HCT116 (cell line): ENCODE data around the gene IPCEF1. TPM values are rescaled to one million over a fixed set of nuclear protein-coding genes. Genes with fewer than 3 reads are reported as not detected.

Source experiments
- ATAC-seq: fragments of 200-7000 bp; cut with Tn5 transposase; 2 replicates; pipeline ENCODE4 v1.9.1; 2020; ENCODE audit warnings: mild to moderate bottlenecking, moderate library complexity
- BruUV-seq: library from RNA; stranded (reverse); fragments of 400-500 nt; replicated peaks from 2 replicates; lab custom pipeline; 2021; lab: Mats Ljungman, UMichigan
- CTCF ChIA-PET: fragments of 300-600 bp; sonication (Branson Sonifier 250); formaldehyde crosslinking; loops from one replicate; lab custom pipeline; 2021; ENCODE audit warnings: antibody characterized with exemption; lab: Charles Lee
- POLR2A ChIA-PET: fragments of 300-600, 350-600 bp; sonication (Branson Sonifier 250); formaldehyde crosslinking; loops from one replicate; lab custom pipeline; 2021; ENCODE audit warnings: antibody characterized with exemption; lab: Charles Lee
- RAD21 ChIA-PET, 2 experiments: fragments of 300-600 bp; sonication (Branson Sonifier 250); formaldehyde crosslinking; loops; one replicate each; lab custom pipeline; 2023; ENCODE audit warnings: low total read pairs in 2 of 2; ENCODE audit not compliant: uncharacterized antibody in 2 of 2, unreplicated experiment in 2 of 2, low non-redundant PET in 1 of 2; lab: Charles Lee
- DNase-seq: peaks from one replicate; pipeline ENCODE4 v3.0.0-alpha.2; 2010; ENCODE audit warnings: low read depth, low spot score
- H2AFZ ChIP-seq: fragments of 200-600 bp; shearing (Covaris generic), sonication (generic); 2 replicates; pipeline ENCODE4 v1.6.1; 2017; ENCODE audit warnings: low read depth, mixed run types, mixed read lengths, antibody characterized with exemption, low read length; ENCODE audit not compliant: poor library complexity, severe bottlenecking
- H3K27ac ChIP-seq: 2 replicates; pipeline ENCODE4 v1.5.1; 2012; ENCODE audit warnings: low read depth, low read length
- H3K27me3 ChIP-seq: fragments of 200-600 bp; sonication (generic); 2 replicates; pipeline ENCODE4 v1.6.1; 2016; ENCODE audit warnings: mixed run types, low read length, mixed read lengths; ENCODE audit not compliant: insufficient read depth
- H3K36me3 ChIP-seq, 2 experiments: fragments of 200-500 bp in 1 of 2; fragments of 200-600 bp in 1 of 2; sonication (Bioruptor generic) in 1 of 2; sonication (generic) in 1 of 2; 2 replicates each; pipeline versions ENCODE4 v1.5.1 to v1.6.1; 2014 to 2016; ENCODE audit warnings: low read length in 2 of 2, inconsistent platforms in 1 of 2, mixed read lengths in 1 of 2, mixed run types in 1 of 2; ENCODE audit not compliant: insufficient read depth in 2 of 2, control insufficient read depth in 1 of 2
- H3K4me1 ChIP-seq, 2 experiments: fragments of 200-600 bp in 1 of 2; sonication (generic) in 1 of 2; 2 replicates each; pipeline versions ENCODE4 v1.5.1 to v1.6.1; 2012 to 2017; ENCODE audit warnings: low read length in 2 of 2, inconsistent platforms in 1 of 2, mild to moderate bottlenecking in 1 of 2, mixed read lengths in 1 of 2, mixed run types in 1 of 2, moderate library complexity in 1 of 2; ENCODE audit not compliant: insufficient read depth in 2 of 2, control insufficient read depth in 1 of 2
- H3K4me2 ChIP-seq: fragments of 200-600 bp; sonication (generic); 2 replicates; pipeline ENCODE4 v1.6.1; 2017; ENCODE audit warnings: mixed run types, low read length, mixed read lengths
- H3K4me3 ChIP-seq, 2 experiments: fragments of 200-600 bp in 1 of 2; sonication (generic) in 1 of 2; replicated peaks in 1 of 2; 2 replicates each; pipeline ENCODE4 v1.5.1; 2011 to 2016; ENCODE audit warnings: low read length in 2 of 2, control low read depth in 1 of 2, low read depth in 1 of 2, mild to moderate bottlenecking in 1 of 2, mixed read lengths in 1 of 2, mixed run types in 1 of 2
- H3K79me2 ChIP-seq: fragments of 200-600 bp; sonication (generic); 2 replicates; pipeline ENCODE4 v1.6.1; 2017; ENCODE audit warnings: mild to moderate bottlenecking, mixed run types, low read length, moderate library complexity, mixed read lengths; ENCODE audit not compliant: insufficient read depth
- H3K9ac ChIP-seq: fragments of 200-600 bp; sonication (generic); 2 replicates; pipeline ENCODE4 v1.6.1; 2016; ENCODE audit warnings: low read length, mixed read lengths
- H3K9me2 ChIP-seq: fragments of 200-600 bp; sonication (generic), shearing (Covaris generic); 2 replicates; pipeline ENCODE4 v1.6.1; 2017; ENCODE audit warnings: mixed run types, mild to moderate bottlenecking, moderate library complexity; ENCODE audit not compliant: insufficient read depth
- H3K9me3 ChIP-seq, 2 experiments: fragments of 200-500 bp in 1 of 2; fragments of 200-600 bp in 1 of 2; sonication (Bioruptor generic) in 1 of 2; sonication (generic) in 1 of 2; 2 replicates each; pipeline ENCODE4 v1.6.1; 2014 to 2017; ENCODE audit warnings: low read length in 2 of 2, mixed read lengths in 2 of 2, inconsistent platforms in 1 of 2, low read depth in 1 of 2, mild to moderate bottlenecking in 1 of 2, mixed run types in 1 of 2, moderate library complexity in 1 of 2; ENCODE audit not compliant: control insufficient read depth in 1 of 2, insufficient read depth in 1 of 2
- H4K20me1 ChIP-seq: fragments of 200-600 bp; sonication (generic), shearing (Covaris generic); 2 replicates; pipeline ENCODE4 v1.6.1; 2017; ENCODE audit warnings: mixed run types, mild to moderate bottlenecking, moderate library complexity; ENCODE audit not compliant: insufficient read depth
- EGR1 ChIP-seq: IDR thresholded peaks from 2 replicates; pipeline ENCODE4 v1.6.1; 2012; ENCODE audit warnings: low read depth
- FOSL1 ChIP-seq: IDR thresholded peaks from 2 replicates; pipeline ENCODE4 v1.6.1; 2012; ENCODE audit warnings: low read depth
- POLR2A ChIP-seq: IDR thresholded peaks from 2 replicates; pipeline ENCODE4 v1.7.0; 2011; ENCODE audit warnings: borderline replicate concordance; ENCODE audit not compliant: insufficient read depth, insufficient read length; ENCODE audit errors: extremely low read depth
- POLR2AphosphoS5 ChIP-seq: IDR thresholded peaks from 2 replicates; pipeline ENCODE4 v1.6.1; 2011; ENCODE audit warnings: mild to moderate bottlenecking, low read depth, low read length, moderate library complexity
- RAD21 ChIP-seq: IDR thresholded peaks from 2 replicates; pipeline ENCODE4 v1.6.1; 2012; ENCODE audit warnings: low read depth, mild to moderate bottlenecking
- SIN3A ChIP-seq: IDR thresholded peaks from 2 replicates; pipeline ENCODE4 v1.6.1; 2012; ENCODE audit warnings: low read depth
- SRF ChIP-seq: IDR thresholded peaks from 2 replicates; pipeline ENCODE4 v1.6.1; 2012; ENCODE audit warnings: low read depth
- TCF7L2 ChIP-seq: IDR thresholded peaks from 2 replicates; pipeline ENCODE4 v1.7.0; 2011; ENCODE audit warnings: borderline replicate concordance, inconsistent platforms; ENCODE audit not compliant: insufficient read depth, insufficient read length; ENCODE audit errors: extremely low read depth
- ZFX ChIP-seq: fragments of 450-650 bp; IDR thresholded peaks from 2 replicates; pipeline ENCODE4 v1.6.1; 2017
- ZNF274 ChIP-seq: fragments of 200-500 bp; sonication (Bioruptor generic); IDR thresholded peaks from 2 replicates; pipeline ENCODE4 v1.6.1; 2014; ENCODE audit warnings: mild to moderate bottlenecking, low read depth, low read length, inconsistent platforms
- intact Hi-C: fragments of 100-400 bp; cut with micrococcal nuclease; formaldehyde crosslinking; loops from 2 replicates; pipeline ENCODE4 v1.10.0; 2022
- total RNA-seq: library from RNA; stranded (reverse); gene quantifications from one replicate; pipeline ENCODE4 v1.2.1, GENCODE V29; 2021; ENCODE audit not compliant: unreplicated experiment
- TF ChIP-seq, protein P1 (sequence below), 3 experiments: fragments of 200-600 bp in 1 of 3; sonication (generic) in 1 of 3; IDR thresholded peaks in 2 of 3; conservative IDR thresholded peaks in 1 of 3; 2 replicates each; pipeline ENCODE4 v1.5.1; 2012 to 2017; ENCODE audit warnings: low read depth in 2 of 3, low read length in 2 of 3, antibody characterized with exemption in 1 of 3, borderline replicate concordance in 1 of 3, control low read depth in 1 of 3, mild to moderate bottlenecking in 1 of 3, mixed read lengths in 1 of 3, mixed run types in 1 of 3, moderate library complexity in 1 of 3; ENCODE audit not compliant: insufficient read depth in 1 of 3
- TF ChIP-seq, protein P2 (sequence below): IDR thresholded peaks from 2 replicates; pipeline ENCODE4 v1.6.1; 2011; ENCODE audit warnings: mild to moderate bottlenecking, low read length, moderate library complexity; ENCODE audit not compliant: insufficient replicate concordance; ENCODE audit errors: extremely low read depth
- TF ChIP-seq, protein P3 (sequence below): IDR thresholded peaks from 2 replicates; pipeline ENCODE4 v1.6.1; 2012

IPCEF1 gene
- total RNA-seq, 1 experiment from 2014 or later: 0.32 TPM

DNA sequence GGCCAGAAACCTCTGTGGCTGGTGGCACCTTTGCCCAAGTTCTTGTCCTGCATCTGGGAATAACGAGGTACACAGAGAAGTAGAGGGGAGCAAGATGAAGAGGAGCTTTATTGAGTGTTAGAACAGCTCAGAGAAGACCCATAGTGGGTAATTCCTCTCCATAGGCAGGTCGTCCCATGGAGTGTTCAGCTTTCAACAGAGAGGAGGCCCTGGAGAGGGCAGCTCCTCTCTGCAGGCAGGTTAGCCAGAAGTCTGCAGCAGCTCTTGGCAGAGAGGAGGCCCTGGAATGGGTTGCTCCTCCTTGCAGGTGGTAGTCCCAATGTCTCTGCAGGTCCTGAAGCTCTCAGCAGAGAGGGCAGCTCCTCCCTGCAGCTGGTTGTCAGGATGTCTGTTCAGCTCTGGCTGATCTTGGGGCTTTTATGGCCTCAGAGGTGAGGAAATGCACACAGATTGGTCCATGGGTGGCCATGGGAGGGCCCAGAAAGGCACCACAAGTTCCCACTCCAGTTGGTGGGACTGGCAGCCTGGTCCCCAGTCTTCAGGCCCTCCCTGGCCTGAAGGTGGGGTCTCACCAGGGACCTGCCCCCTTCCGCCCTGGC is 89.0 kb downstream of the IPCEF1 start:
- H3K27me3 ChIP-seq: no peaks in the 10 kb centered on the region
- BruUV-seq: no TSS peak
- no peaks in the 10 kb centered on the region for H4K20me1 ChIP-seq
- H3K4me1 ChIP-seq: no peaks in the 10 kb centered on the region
- TF ChIP-seq, protein P1, sequence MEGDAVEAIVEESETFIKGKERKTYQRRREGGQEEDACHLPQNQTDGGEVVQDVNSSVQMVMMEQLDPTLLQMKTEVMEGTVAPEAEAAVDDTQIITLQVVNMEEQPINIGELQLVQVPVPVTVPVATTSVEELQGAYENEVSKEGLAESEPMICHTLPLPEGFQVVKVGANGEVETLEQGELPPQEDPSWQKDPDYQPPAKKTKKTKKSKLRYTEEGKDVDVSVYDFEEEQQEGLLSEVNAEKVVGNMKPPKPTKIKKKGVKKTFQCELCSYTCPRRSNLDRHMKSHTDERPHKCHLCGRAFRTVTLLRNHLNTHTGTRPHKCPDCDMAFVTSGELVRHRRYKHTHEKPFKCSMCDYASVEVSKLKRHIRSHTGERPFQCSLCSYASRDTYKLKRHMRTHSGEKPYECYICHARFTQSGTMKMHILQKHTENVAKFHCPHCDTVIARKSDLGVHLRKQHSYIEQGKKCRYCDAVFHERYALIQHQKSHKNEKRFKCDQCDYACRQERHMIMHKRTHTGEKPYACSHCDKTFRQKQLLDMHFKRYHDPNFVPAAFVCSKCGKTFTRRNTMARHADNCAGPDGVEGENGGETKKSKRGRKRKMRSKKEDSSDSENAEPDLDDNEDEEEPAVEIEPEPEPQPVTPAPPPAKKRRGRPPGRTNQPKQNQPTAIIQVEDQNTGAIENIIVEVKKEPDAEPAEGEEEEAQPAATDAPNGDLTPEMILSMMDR (IDR thresholded peaks at IDR 0.05 in 2 of 3, conservative IDR thresholded peaks at IDR 0.05 in 1 of 3; ENCODE audit: borderline replicate concordance in 1 of 3, insufficient read depth in 1 of 3, low read depth in 2 of 3, low read length in 2 of 3): no peak
- no peak for TF ChIP-seq POLR2AphosphoS5
- no peak for TF ChIP-seq SIN3A
- no peak for TF ChIP-seq ZFX
- no peak for TF ChIP-seq SRF
- TF ChIP-seq FOSL1: no peak
- TF ChIP-seq TCF7L2: no peak
- no peak for TF ChIP-seq POLR2A
- no peak for TF ChIP-seq RAD21
- no peak for TF ChIP-seq EGR1
- TF ChIP-seq, protein P2, sequence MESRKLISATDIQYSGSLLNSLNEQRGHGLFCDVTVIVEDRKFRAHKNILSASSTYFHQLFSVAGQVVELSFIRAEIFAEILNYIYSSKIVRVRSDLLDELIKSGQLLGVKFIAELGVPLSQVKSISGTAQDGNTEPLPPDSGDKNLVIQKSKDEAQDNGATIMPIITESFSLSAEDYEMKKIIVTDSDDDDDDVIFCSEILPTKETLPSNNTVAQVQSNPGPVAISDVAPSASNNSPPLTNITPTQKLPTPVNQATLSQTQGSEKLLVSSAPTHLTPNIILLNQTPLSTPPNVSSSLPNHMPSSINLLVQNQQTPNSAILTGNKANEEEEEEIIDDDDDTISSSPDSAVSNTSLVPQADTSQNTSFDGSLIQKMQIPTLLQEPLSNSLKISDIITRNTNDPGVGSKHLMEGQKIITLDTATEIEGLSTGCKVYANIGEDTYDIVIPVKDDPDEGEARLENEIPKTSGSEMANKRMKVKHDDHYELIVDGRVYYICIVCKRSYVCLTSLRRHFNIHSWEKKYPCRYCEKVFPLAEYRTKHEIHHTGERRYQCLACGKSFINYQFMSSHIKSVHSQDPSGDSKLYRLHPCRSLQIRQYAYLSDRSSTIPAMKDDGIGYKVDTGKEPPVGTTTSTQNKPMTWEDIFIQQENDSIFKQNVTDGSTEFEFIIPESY: no peak
- TF ChIP-seq ZNF274: no peak
- TF ChIP-seq, protein P3, sequence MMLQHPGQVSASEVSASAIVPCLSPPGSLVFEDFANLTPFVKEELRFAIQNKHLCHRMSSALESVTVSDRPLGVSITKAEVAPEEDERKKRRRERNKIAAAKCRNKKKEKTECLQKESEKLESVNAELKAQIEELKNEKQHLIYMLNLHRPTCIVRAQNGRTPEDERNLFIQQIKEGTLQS: no peak
- no peaks in the 10 kb centered on the region for H3K36me3 ChIP-seq
- ChIA-PET CTCF (no interaction called here), RAD21 (no interaction called here), POLR2A (no interaction called here)
- H3K79me2 ChIP-seq: no peaks in the 10 kb centered on the region
- intact Hi-C loops: no loop called here
- no peaks in the 10 kb centered on the region for H3K9me3 ChIP-seq
- H2AFZ ChIP-seq: no peak overlapping the region
- H3K9me2 ChIP-seq: no peaks in the 10 kb centered on the region
- ATAC-seq (no peak), DNase-seq (no peak)
- H3K4me3 ChIP-seq: no peak overlapping the region
- no peak overlapping the region for H3K27ac ChIP-seq
- H3K9ac ChIP-seq: no peak overlapping the region
- no peak overlapping the region for H3K4me2 ChIP-seq
